ENCODE data around the gene NEURL1. TPM values are rescaled to one million over a fixed set of nuclear protein-coding genes. Genes with fewer than 3 reads are reported as not detected.

Gene NEURL1
- total RNA-seq, 2 donors from 2014 or later = 0.12 TPM; not detected in 1

DNA sequence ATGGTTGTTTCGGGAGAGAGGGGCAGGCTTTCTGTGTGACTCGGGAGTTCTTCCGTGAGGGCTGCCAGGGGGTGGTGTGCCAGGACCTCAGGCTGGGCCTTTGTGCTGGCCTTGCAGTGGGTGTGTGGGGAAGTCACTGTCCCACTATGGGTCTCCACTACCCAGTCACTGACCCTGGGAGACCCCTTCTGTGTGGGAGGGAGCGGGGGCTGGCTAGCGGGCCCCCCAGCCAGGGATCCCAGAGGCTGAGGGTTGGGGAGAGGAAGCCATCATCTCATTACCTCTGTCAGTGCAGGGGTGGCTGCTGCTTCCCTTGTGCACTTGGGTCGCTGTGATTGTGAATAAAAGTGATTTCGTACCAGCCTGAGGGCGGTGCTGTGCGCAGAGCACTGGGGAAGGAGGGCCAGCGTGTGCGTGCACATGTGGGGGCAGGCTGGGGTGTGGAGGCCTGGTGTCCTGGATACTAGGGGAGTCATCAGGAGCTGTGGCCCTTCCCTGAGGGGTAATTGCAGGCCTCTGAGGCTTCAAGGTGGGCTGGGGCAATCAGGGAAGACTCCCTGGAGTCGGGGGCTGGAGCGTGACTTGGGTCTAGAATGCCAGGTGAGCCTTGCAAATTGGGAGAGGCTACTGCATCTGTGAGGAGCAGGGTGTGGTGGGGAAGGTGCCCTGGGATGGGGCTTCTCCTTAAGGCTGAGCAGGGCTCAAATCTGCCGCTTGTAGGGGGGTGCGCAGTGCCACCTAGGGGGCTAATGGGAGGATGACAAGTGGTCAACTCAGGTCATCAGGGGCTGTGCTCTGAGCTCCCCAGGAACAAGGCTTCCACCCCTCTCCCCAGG is 98.9 kb downstream of the NEURL1 start:
- H3K9me3 ChIP-seq = peaks cover 0 to 5% of the 10 kb centered on the region in 2 donors
- no peak overlapping the region for H3K4me3 ChIP-seq
- TF ChIP-seq, protein P1, sequence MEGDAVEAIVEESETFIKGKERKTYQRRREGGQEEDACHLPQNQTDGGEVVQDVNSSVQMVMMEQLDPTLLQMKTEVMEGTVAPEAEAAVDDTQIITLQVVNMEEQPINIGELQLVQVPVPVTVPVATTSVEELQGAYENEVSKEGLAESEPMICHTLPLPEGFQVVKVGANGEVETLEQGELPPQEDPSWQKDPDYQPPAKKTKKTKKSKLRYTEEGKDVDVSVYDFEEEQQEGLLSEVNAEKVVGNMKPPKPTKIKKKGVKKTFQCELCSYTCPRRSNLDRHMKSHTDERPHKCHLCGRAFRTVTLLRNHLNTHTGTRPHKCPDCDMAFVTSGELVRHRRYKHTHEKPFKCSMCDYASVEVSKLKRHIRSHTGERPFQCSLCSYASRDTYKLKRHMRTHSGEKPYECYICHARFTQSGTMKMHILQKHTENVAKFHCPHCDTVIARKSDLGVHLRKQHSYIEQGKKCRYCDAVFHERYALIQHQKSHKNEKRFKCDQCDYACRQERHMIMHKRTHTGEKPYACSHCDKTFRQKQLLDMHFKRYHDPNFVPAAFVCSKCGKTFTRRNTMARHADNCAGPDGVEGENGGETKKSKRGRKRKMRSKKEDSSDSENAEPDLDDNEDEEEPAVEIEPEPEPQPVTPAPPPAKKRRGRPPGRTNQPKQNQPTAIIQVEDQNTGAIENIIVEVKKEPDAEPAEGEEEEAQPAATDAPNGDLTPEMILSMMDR (IDR thresholded peaks at IDR 0.05) = peak; percentile 27 to 71
- no peaks in the 10 kb centered on the region for H3K36me3 ChIP-seq
- no peak overlapping the region for H3K27ac ChIP-seq
- DNase-seq (ENCODE audit: low spot score) = no peak
- no peaks in the 10 kb centered on the region for H3K27me3 ChIP-seq
- peaks cover 0 to 7% of the 10 kb centered on the region in 2 donors for H3K4me1 ChIP-seq

DNA sequence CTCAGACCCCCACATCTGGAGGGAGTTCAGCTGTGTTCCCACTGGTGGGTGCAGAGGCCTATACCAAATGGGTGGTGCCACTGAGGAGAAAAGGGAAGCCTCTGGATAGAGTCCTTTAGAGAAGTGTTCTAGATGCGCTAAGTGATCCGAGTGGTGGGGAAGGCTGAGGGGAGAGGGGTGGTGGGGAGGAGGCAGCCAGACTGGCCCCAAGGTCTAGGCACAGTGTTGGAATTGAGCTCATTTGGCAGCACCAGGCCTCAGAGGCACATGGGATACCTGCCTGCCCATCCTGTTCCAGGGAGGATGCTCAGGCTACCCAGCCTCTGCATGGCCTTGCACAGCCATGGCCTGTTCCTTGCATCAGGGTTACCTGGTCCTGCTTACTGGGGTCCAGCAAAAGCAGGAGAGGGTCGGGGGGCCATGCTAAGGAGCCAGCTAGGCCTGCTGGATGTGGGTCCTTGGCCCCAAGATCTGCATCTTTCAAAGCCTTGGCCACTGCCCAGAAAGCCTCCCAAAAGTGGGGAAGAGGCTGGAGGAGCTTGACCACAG is 99.6 kb downstream of the NEURL1 start:
- H3K9me3 ChIP-seq = no peaks in the 10 kb centered on the region
- TF ChIP-seq, protein P1 (IDR thresholded peaks at IDR 0.05) = no peak
- DNase-seq (ENCODE audit: low spot score) = no peak
- no peak overlapping the region for H3K27ac ChIP-seq
- no peaks in the 10 kb centered on the region for H3K27me3 ChIP-seq
- no peak overlapping the region for H3K4me3 ChIP-seq
- no peaks in the 10 kb centered on the region for H3K36me3 ChIP-seq
- H3K4me1 ChIP-seq = peaks cover 0 to 7% of the 10 kb centered on the region in 2 donors

GRCh38 chr10:103595933-103596726 is 102.6 kb downstream of the NEURL1 start:
- H3K36me3 ChIP-seq = no peaks in the 10 kb centered on the region
- no peak overlapping the region for H3K27ac ChIP-seq
- H3K9me3 ChIP-seq = no peaks in the 10 kb centered on the region
- DNase-seq (ENCODE audit: low spot score) = no peak
- TF ChIP-seq, protein P1 (IDR thresholded peaks at IDR 0.05) = no peak
- no peak overlapping the region for H3K4me3 ChIP-seq
- H3K27me3 ChIP-seq = no peaks in the 10 kb centered on the region
- H3K4me1 ChIP-seq = peaks cover 0 to 7% of the 10 kb centered on the region in 2 donors

DNA sequence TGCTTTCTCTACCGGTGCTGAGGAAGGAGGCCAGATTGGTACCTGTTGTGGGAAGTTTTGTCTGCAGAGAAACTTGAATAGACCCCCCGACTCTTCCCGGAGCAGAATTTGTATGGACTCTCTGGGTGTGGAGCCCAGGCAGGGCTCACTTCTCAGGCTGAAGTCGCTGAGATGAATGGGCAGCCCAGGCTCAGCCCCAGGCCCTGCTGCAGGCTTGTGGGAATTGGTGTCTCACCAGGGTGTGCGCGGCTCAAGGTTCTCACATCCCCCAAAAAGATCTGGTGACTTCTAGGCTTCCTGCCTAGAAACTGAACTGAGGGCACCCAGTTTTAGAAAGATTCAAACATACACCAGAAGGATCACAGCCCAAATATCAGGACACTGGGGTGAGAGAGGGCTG is 103.5 kb downstream of the NEURL1 start:
- Histone ChIP-seq H3K9me3 (no peaks in the 10 kb centered on the region), H3K4me3 (no peak overlapping the region), H3K27ac (no peak overlapping the region), H3K4me1 (peaks cover 0 to 7% of the 10 kb centered on the region in 2 donors), H3K27me3 (no peaks in the 10 kb centered on the region), H3K36me3 (peaks cover 3% of the 10 kb centered on the region)
- DNase-seq (ENCODE audit: low spot score) = no peak
- TF ChIP-seq, protein P1 (IDR thresholded peaks at IDR 0.05) = no peak

DNA sequence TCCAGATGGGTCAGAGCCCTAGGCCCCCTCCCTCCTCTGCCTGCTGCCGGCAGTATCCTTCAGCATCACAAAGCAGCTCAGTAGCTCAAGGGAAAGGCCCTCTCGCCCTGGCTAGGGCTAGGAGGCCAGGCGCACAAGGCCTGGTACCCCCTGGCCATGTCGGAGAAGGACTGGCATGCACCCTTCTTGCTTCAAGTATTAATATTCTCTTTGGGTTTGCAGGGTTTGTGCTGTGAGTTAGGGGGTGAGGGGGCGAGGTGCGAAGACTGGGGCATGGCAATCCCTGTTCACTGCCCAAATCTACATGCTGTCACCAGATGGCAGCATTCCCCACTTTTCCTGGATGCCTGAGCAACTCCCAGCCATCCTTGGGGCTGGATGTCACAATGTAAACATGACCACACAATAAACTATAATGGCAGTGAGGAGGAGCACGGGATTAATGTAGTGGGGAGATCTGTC is 105.2 kb downstream of the NEURL1 start:
- H3K9me3 ChIP-seq = no peaks in the 10 kb centered on the region
- no peak for DNase-seq (ENCODE audit: low spot score)
- H3K27me3 ChIP-seq = no peaks in the 10 kb centered on the region
- no peak overlapping the region for H3K27ac ChIP-seq
- H3K4me3 ChIP-seq = no peak overlapping the region
- peaks cover 16% of the 10 kb centered on the region for H3K36me3 ChIP-seq
- TF ChIP-seq, protein P1 (IDR thresholded peaks at IDR 0.05) = peak; percentile 52 to 76
- H3K4me1 ChIP-seq = peaks cover 0 to 7% of the 10 kb centered on the region in 2 donors

Data from right atrium auricular region (tissue), 2 donors.